H4 (cell line): ENCODE measurements around the gene OSBPL6. TPM values are rescaled to one million over a fixed set of nuclear protein-coding genes. Genes with fewer than 3 reads are reported as not detected.

Source experiments
- DNase-seq: peaks from one replicate; pipeline ENCODE4 v3.0.0-alpha.2; 2015; ENCODE audit warnings: low spot score
- total RNA-seq: library from RNA; depleted of rRNA; stranded (reverse); fragments of >200 nt; shearing (Covaris generic); gene quantifications from 2 replicates; pipeline ENCODE4 v1.2.3, GENCODE V29; 2014; rRNA removed

The OSBPL6 gene
- total RNA-seq, 1 experiment from 2014 or later: 10.1 TPM

GRCh38 chr2:178441426-178441825 lies 247.1 kb downstream of the OSBPL6 start:
- DNase-seq: no peak

GRCh38 chr2:178448968-178449661 lies 254.8 kb downstream of the OSBPL6 start:
- no peak for DNase-seq

GRCh38 chr2:178449700-178450523 lies 255.6 kb downstream of the OSBPL6 start:
- DNase-seq: no peak

GRCh38 chr2:178450524-178450773 lies 256.1 kb downstream of the OSBPL6 start:
- peak; percentile 51 for DNase-seq

- DNase-seq: peak; percentile 88
Observed at GRCh38 chr2:178450774-178451525, 256.6 kb downstream of the OSBPL6 start, which contains the start of the genes PJVK and PRKRA. Gene PJVK, plus strand, starts transcription at chr2:178451378. Its CDS starts 2,032 bp downstream, at chr2:178453410. Gene PRKRA, minus strand, starts transcription at chr2:178451175. Its CDS starts 145 bp downstream, at chr2:178451030.

- DNase-seq: no peak
Observed at GRCh38 chr2:178452334-178452733, 258.0 kb downstream of the OSBPL6 start.

Other genes starting within 250 kb of the OSBPL6 start
- 0.60 and 0.70 TPM in 2 replicates for gene PDE11A, start 121.7 kb upstream of the OSBPL6 start, total RNA-seq
- 17.8 and 19.7 TPM in 2 replicates for gene RBM45, start 82.1 kb upstream of the OSBPL6 start, total RNA-seq